GM23338 (cell line): ENCODE data around the gene LOXHD1.

Experiments used
- CREB1 ChIP-seq: fragments of 250-450 bp; sonication (Bioruptor Pico); IDR thresholded peaks from 2 replicates; pipeline ENCODE4 v1.5.0; 2020; ENCODE audit warnings: low read depth, mild to moderate bottlenecking, moderate library complexity
- EZH2 ChIP-seq: fragments of 200-600 bp; sonication (generic); IDR thresholded peaks from one replicate; pipeline ENCODE4 v1.8.0; 2017; ENCODE audit warnings: antibody characterized with exemption, mild to moderate bottlenecking, low read depth; ENCODE audit not compliant: unreplicated experiment
- EZH2phosphoT487 ChIP-seq: fragments of 200-600 bp; sonication (generic); IDR thresholded peaks from one replicate; pipeline ENCODE4 v1.8.1; 2018; ENCODE audit warnings: antibody characterized with exemption; ENCODE audit not compliant: unreplicated experiment
- JUNB ChIP-seq: IDR thresholded peaks from one replicate; pipeline ENCODE4 v1.6.1; 2016; ENCODE audit warnings: antibody characterized with exemption; ENCODE audit not compliant: unreplicated experiment
- NANOG ChIP-seq: IDR thresholded peaks from 2 replicates; pipeline ENCODE4 v1.6.1; 2016; ENCODE audit warnings: antibody characterized with exemption, borderline replicate concordance
- POLR2AphosphoS5 ChIP-seq: IDR thresholded peaks from 2 replicates; pipeline ENCODE4 v1.6.1; 2016; ENCODE audit warnings: antibody characterized with exemption, low read depth
- STAT1 ChIP-seq: IDR thresholded peaks from one replicate; pipeline ENCODE4 v1.6.1; 2016; ENCODE audit warnings: antibody characterized with exemption; ENCODE audit not compliant: unreplicated experiment
- ZNF114 ChIP-seq: fragments of 250-450 bp; sonication (Bioruptor Pico); IDR thresholded peaks from 2 replicates; pipeline ENCODE4 v1.5.0; 2020; ENCODE audit warnings: mild to moderate bottlenecking, moderate library complexity
- ZNF331 ChIP-seq: fragments of 250-450 bp; sonication (Bioruptor Pico); IDR thresholded peaks from 2 replicates; pipeline ENCODE4 v1.5.0; 2020; ENCODE audit warnings: low read depth, mild to moderate bottlenecking, moderate library complexity
- TF ChIP-seq, protein P1 (sequence below): IDR thresholded peaks from one replicate; pipeline ENCODE4 v1.6.1; 2018; ENCODE audit warnings: antibody characterized with exemption; ENCODE audit not compliant: unreplicated experiment
- TF ChIP-seq, protein P2 (sequence below), 2 experiments: fragments of 200-600 bp in 1 of 2; sonication (generic) in 1 of 2; conservative IDR thresholded peaks; 2 replicates each; pipeline versions ENCODE4 v1.5.1 to v1.6.1; 2016 to 2017; ENCODE audit warnings: antibody characterized with exemption in 2 of 2, low read depth in 2 of 2, mild to moderate bottlenecking in 2 of 2, moderate library complexity in 1 of 2

DNA sequence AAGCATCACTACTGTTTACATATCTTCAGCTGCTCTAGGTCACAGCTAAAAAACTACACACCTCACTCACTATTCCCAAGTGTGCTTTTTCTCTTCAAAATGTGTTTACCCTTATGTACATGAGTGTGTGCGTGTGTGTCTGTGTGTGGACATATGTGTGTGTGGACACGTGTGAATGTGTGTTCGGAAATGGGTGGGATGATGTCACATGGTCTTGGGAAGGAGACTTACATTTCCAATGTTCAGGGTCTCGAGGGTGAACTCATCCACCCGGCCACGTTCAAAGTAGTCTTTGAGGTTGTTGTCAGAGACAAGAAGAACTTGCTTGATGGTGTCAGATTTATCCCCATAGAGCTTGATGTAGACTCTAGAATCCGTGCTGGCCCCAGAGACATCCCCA is 87.8 kb downstream of the LOXHD1 start:
- TF ChIP-seq, protein P1, sequence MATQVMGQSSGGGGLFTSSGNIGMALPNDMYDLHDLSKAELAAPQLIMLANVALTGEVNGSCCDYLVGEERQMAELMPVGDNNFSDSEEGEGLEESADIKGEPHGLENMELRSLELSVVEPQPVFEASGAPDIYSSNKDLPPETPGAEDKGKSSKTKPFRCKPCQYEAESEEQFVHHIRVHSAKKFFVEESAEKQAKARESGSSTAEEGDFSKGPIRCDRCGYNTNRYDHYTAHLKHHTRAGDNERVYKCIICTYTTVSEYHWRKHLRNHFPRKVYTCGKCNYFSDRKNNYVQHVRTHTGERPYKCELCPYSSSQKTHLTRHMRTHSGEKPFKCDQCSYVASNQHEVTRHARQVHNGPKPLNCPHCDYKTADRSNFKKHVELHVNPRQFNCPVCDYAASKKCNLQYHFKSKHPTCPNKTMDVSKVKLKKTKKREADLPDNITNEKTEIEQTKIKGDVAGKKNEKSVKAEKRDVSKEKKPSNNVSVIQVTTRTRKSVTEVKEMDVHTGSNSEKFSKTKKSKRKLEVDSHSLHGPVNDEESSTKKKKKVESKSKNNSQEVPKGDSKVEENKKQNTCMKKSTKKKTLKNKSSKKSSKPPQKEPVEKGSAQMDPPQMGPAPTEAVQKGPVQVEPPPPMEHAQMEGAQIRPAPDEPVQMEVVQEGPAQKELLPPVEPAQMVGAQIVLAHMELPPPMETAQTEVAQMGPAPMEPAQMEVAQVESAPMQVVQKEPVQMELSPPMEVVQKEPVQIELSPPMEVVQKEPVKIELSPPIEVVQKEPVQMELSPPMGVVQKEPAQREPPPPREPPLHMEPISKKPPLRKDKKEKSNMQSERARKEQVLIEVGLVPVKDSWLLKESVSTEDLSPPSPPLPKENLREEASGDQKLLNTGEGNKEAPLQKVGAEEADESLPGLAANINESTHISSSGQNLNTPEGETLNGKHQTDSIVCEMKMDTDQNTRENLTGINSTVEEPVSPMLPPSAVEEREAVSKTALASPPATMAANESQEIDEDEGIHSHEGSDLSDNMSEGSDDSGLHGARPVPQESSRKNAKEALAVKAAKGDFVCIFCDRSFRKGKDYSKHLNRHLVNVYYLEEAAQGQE, result no peak
- TF ChIP-seq, protein P2, sequence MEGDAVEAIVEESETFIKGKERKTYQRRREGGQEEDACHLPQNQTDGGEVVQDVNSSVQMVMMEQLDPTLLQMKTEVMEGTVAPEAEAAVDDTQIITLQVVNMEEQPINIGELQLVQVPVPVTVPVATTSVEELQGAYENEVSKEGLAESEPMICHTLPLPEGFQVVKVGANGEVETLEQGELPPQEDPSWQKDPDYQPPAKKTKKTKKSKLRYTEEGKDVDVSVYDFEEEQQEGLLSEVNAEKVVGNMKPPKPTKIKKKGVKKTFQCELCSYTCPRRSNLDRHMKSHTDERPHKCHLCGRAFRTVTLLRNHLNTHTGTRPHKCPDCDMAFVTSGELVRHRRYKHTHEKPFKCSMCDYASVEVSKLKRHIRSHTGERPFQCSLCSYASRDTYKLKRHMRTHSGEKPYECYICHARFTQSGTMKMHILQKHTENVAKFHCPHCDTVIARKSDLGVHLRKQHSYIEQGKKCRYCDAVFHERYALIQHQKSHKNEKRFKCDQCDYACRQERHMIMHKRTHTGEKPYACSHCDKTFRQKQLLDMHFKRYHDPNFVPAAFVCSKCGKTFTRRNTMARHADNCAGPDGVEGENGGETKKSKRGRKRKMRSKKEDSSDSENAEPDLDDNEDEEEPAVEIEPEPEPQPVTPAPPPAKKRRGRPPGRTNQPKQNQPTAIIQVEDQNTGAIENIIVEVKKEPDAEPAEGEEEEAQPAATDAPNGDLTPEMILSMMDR (conservative IDR thresholded peaks at IDR 0.05; ENCODE audit: low read depth in 2 of 2), result no peak
- TF ChIP-seq EZH2phosphoT487 (no peak), JUNB (no peak), EZH2 (no peak), POLR2AphosphoS5 (no peak), STAT1 (no peak), NANOG (no peak), CREB1 (CRISPR knock-in tag) (no peak), ZNF331 (CRISPR knock-in tag) (no peak), ZNF114 (no peak)
